Raji (cell line): ENCODE data around the gene IRF6.

Experiments
- POLR2A ChIP-seq: IDR thresholded peaks from 2 replicates; pipeline ENCODE4 v1.6.1; 2011; ENCODE audit warnings: low read depth, low read length, control low read depth; ENCODE audit not compliant: insufficient read depth

Gene IRF6

DNA sequence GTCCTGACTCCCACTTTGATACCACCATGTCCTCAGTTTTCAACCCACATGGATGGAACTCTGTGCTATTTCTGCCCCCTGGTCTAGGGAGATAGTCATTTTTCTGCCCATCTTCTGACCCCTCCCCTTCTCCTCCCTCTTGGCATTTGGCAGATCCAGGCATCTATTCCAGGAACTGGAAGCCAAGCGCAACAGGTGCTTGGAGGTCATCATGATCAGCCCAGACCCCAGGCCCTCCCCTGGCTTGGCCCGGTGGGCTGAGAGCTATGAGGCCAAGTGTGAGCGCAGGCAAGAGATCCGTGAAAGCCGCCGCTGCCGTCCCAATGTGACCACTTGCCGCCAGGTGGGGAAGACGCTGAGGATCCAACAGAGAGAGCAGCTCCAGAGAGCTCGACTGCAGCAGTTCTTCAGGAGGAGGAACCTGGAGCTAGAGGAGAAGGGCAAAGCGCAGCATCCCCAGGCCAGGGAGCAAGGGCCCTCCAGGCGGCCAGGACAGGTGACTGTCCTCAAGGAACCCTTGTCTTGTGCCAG lies 46.0 kb downstream of the IRF6 start:
- no peak for TF ChIP-seq POLR2A

GRCh38 chr1:209758400-209758799 lies 47.5 kb downstream of the IRF6 start:
- TF ChIP-seq POLR2A, result no peak

- no peak for TF ChIP-seq POLR2A
Measured at GRCh38 chr1:209756615-209757445, 49.1 kb downstream of the IRF6 start.

DNA sequence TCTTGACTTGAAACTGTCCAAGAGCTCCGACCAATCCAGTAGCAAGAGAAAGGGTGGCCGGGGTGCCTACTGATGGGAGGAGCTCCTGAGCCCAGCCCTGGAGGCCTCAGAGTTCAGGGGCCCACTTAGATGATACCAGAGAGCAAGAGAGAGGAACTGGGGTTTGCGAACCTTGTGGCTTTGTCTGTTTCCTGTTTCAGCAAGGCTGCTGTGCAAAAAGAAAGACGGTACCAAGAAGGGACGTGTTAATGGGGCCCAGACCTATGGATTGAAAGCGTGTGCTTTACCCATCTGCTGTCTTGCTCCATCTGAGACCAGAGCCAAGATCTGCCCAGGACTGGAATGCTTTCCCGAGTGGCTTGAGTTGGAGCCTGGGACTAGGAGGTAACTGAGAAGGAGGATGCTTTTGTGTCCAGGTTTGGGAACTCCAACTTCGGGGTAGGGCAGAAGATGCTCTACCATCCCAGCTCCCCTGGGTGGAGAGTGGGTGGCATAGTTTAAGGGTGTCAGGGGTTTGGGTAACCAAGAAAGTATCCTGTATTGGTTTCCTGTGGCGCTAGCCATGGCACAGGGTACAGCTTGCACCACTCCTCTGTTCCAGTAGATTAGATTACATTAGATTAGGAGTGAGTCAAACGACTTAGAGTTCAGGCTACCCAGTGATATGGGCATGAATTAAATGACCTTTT lies 49.9 kb downstream of the IRF6 start, which contains the start of gene TRAF3IP3:
TSS of gene TRAF3IP3 (plus strand) at position 128 of the 689 bp plus-strand sequence. CDS start 3,987 bp downstream, outside the sequence.
- TF ChIP-seq POLR2A, result peak; percentile 59

GRCh38 chr1:209755256-209755655 lies 50.7 kb downstream of the IRF6 start:
- TF ChIP-seq POLR2A, result no peak

GRCh38 chr1:209752890-209753289 lies 53.1 kb downstream of the IRF6 start:
- no peak for TF ChIP-seq POLR2A

- no peak for TF ChIP-seq POLR2A
Measured at GRCh38 chr1:209751627-209752231, 54.2 kb downstream of the IRF6 start.

DNA sequence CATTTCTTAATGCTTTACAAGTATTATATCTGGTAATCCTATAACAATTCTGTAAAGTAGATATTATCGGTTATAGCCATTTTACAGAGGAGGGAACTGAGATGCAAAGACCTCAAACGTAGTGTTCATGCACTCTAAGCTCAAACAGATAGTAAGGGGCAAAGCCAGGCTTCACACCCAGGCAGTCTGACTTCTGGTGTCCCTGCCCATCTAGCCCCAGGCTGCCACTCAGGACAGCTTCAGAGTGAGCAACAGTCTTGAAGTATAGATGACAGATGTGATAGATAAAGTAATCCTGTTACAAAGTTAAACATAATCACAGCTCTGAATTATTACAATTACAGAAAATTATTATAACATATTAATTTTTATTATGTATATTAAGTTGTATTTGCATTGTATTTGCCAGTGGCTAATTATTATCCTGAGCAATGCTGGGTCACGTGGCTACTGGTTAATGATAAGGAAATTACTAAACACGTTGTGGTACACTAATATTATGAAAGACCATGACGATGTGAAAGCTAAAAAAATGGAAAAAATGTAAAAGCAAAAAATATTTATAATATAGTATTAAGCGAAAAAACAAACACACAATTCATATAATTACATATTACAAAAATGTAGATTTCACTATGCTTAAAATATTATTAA lies 56.1 kb downstream of the IRF6 start:
- TF ChIP-seq POLR2A, result no peak

GRCh38 chr1:209749205-209749604 lies 56.7 kb downstream of the IRF6 start:
- no peak for TF ChIP-seq POLR2A

GRCh38 chr1:209748620-209749019 lies 57.3 kb downstream of the IRF6 start:
- TF ChIP-seq POLR2A, result no peak

DNA sequence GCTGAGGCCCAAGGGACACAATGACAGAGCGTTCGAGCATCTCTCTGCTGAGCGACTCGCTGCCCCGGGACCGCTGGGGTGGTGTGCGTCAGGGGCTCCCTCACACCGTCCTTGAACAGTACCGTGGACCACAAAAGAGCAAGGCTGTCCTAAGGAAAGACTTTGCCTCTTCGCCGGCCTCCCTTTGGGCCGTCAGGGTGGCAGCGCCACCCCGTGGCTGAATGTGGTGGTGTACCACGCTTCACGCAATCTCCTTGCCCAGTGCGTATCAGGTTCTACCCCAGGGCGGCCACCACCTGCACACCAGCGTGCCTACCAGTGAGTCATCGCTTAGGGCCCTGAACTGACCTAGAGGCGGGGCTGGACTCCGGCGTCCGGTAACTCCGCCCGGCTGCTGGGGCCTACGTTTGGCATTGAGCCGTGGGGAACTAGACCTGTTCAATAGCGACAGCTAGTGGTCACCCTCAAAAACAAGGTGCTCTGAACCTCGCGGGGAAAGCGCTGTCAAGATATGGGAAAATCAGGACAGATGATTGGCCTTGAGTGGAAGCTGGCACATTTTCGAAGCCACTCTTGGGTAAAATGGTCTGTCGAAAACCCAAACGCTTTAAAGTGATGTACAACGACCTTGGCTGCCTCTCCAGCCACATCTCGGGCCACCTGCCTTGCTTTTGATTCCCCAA lies 58.2 kb downstream of the IRF6 start:
- TF ChIP-seq POLR2A, result no peak

- TF ChIP-seq POLR2A, result no peak
Measured at GRCh38 chr1:209746451-209747165, 59.3 kb downstream of the IRF6 start.

- no peak for TF ChIP-seq POLR2A
Measured at GRCh38 chr1:209743145-209743482, 62.8 kb downstream of the IRF6 start.
